Ovary (tissue), 9 donors: ENCODE results near the gene NRXN3. TPM values are rescaled to one million over a fixed set of nuclear protein-coding genes. Genes with fewer than 3 reads are reported as not detected.

Source experiments
- DNase-seq, 5 donors: peaks; one replicate each; pipeline ENCODE4 v3.0.0-alpha.2; 2019 to 2020
- H3K27ac ChIP-seq, 2 donors: fragments of 200-600 bp; one replicate each; pipeline versions ENCODE4 v1.5.1 to v1.8.0; 2019 to 2022
- H3K27me3 ChIP-seq: fragments of 200-600 bp; one replicate; pipeline ENCODE4 v1.8.0; 2022
- H3K36me3 ChIP-seq: fragments of 200-600 bp; sonication (generic); one replicate; pipeline ENCODE4 v1.5.1; 2019
- H3K4me1 ChIP-seq: one replicate; pipeline ENCODE4 v1.8.1; 2013; ENCODE audit warnings: mild to moderate bottlenecking, moderate library complexity; ENCODE audit not compliant: insufficient read depth
- H3K4me3 ChIP-seq: fragments of 200-600 bp; sonication (generic); one replicate; pipeline ENCODE4 v1.5.1; 2017
- H3K9me3 ChIP-seq, 2 donors: fragments of 200-600 bp in 1 of 2; sonication (generic) in 1 of 2; one replicate each; pipeline versions ENCODE4 v1.5.1 to v1.8.1; 2013 to 2019; ENCODE audit warnings: mild to moderate bottlenecking in 1 of 2, moderate library complexity in 1 of 2
- EP300 ChIP-seq: sonication (generic); formaldehyde crosslinking; IDR thresholded peaks from one replicate; pipeline ENCODE4 v1.6.1; 2017; ENCODE audit warnings: antibody characterized with exemption
- POLR2A ChIP-seq: fragments of 450-650 bp; IDR thresholded peaks from one replicate; pipeline ENCODE4 v1.6.1; 2017; ENCODE audit warnings: antibody characterized with exemption, mild to moderate bottlenecking, moderate library complexity
- WGBS, 3 donors: extraction: QIAGEN DNeasy Blood & Tissue Kit in 1 of 3; methylation state at CpG; one replicate each; pipeline versions ENCODE4 v1.1.5 to v1.1.7; 2013 to 2017; 5-methylcytosine and 5-hydroxymethylcytosine counted together
- intact Hi-C, 4 donors: fragments of 100-400 bp; cut with DNase I; formaldehyde crosslinking; loops; one replicate each; pipeline versions ENCODE4 v1.11.0 to v1.15.1; 2022 to 2023
- polyA plus RNA-seq, 2 donors: library from polyadenylated mRNA; stranded (reverse); fragments of 200-250 nt in 1 of 2; fragments of 350-450 nt in 1 of 2; fragmentation: Illumina TruSeq in 1 of 2; extraction: RNeasy Lipid Tissue Mini Kit (QIAGEN cat#74804) in 1 of 2; gene quantifications; one replicate each; pipeline ENCODE4 v1.2.3, GENCODE V29; 2013 to 2014
- total RNA-seq, 7 donors: library from RNA; depleted of rRNA in 2 of 7; stranded (reverse); fragments of >200 nt in 2 of 7; fragmentation: NEBNext Ultra II Directional in 3 of 7; extraction: Animal tissue kit (Norgen Biotek cat#: 25700) in 3 of 7; gene quantifications; one replicate each; pipeline versions ENCODE4 v1.1.0 to v1.2.4, GENCODE V29; 2016 to 2023
- TF ChIP-seq, protein P1 (sequence below), 3 donors: fragments of 450-650 bp in 2 of 3; fragments of 200-600 bp in 1 of 3; IDR thresholded peaks; one replicate each; pipeline versions ENCODE4 v1.5.1 to v1.8.0; 2016 to 2022; ENCODE audit warnings: antibody characterized with exemption in 3 of 3, mild to moderate bottlenecking in 1 of 3
- donor health status: DM: no; HTN: no; CAD: no; lungs with moderate emphysema.
- donor health status: DM: no; HTN: no; CAD: no.
- donor health status: Bipolar disorder and iron deficiency.
- donor health status: DM: yes; HTN: yes; CAD: no.
- donor health status: DM: no; HTN: no; CAD: no.
- donor health status: DM: yes; HTN: yes; CAD: no.

NRXN3 gene
- total and polyA plus RNA-seq, 9 donors: 0.28 to 6.2 (median 0.82) TPM

DNA sequence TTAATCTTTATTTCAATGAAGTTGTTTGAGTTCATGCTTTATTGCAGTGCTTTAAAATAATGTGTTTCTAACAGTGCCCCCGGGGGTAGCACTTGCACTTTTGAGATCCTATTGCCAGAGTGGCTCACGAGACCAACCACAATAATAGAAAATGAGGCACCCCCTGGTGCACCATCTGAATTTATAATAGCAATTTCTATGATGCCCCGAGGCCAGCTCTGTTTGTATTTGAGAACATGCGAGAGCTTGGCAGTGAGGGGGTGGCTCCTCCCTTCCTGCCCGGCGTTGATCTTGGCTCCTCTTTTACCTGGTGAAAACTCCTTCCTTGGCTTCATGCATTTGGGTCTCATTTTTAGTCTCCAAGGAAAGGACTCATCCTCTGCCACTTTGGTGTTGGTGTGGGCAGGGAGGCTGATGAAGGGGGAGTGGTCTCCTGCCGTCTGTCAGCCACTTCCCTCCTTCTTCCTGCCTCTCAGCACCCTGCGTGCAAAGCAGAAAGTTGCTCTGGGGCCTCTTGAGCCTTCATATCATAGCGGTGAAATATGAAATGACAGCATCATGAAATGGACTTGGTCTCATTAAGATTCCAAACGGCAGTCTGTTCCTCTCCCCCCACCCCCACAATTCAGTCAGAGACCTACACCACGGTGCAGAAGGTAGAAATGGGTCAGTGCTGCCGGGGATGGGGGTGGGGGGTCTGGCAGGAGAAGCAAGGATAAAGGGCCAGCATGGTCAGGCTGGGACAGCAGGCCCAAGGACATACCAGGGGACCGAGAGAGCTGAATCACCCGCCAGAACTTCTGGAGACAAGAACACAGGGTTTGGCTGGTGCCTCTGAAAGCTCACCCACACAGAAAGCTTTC, 17.7 kb upstream of the NRXN3 start:
- TF ChIP-seq, protein P1, sequence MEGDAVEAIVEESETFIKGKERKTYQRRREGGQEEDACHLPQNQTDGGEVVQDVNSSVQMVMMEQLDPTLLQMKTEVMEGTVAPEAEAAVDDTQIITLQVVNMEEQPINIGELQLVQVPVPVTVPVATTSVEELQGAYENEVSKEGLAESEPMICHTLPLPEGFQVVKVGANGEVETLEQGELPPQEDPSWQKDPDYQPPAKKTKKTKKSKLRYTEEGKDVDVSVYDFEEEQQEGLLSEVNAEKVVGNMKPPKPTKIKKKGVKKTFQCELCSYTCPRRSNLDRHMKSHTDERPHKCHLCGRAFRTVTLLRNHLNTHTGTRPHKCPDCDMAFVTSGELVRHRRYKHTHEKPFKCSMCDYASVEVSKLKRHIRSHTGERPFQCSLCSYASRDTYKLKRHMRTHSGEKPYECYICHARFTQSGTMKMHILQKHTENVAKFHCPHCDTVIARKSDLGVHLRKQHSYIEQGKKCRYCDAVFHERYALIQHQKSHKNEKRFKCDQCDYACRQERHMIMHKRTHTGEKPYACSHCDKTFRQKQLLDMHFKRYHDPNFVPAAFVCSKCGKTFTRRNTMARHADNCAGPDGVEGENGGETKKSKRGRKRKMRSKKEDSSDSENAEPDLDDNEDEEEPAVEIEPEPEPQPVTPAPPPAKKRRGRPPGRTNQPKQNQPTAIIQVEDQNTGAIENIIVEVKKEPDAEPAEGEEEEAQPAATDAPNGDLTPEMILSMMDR (IDR thresholded peaks at IDR 0.05): no peak
- no peak for TF ChIP-seq EP300
- TF ChIP-seq POLR2A: no peak
- intact Hi-C loops: no loop called here
- DNase-seq: no peak
- Histone ChIP-seq H3K9me3 (no peaks in the 10 kb centered on the region), H3K36me3 (no peaks in the 10 kb centered on the region), H3K4me1 (no peaks in the 10 kb centered on the region), H3K4me3 (no peak overlapping the region), H3K27me3 (no peaks in the 10 kb centered on the region), H3K27ac (no peak overlapping the region)
- WGBS, 3 donors: 37 to 45% (median 43%) methylated on average over 14 of the region's 14 CpGs

DNA sequence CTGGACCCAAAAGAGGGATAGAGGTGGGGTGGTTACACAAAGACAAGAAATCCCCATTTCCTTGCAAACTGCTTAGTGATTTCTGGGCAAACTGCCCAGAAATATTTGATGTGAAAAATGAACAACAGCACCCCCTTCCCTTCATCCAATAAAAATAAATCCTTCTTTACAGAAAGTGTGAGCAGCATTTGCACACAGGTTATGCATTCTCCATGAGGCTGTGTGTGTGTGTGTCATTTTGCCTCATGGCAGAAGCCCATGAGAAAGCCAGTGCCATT, 17.2 kb upstream of the NRXN3 start:
- Histone ChIP-seq H3K27ac (no peak overlapping the region), H3K4me1 (no peaks in the 10 kb centered on the region), H3K27me3 (no peaks in the 10 kb centered on the region), H3K4me3 (no peak overlapping the region), H3K36me3 (no peaks in the 10 kb centered on the region), H3K9me3 (no peaks in the 10 kb centered on the region)
- intact Hi-C loops: no loop called here
- no peak for DNase-seq
- TF ChIP-seq, protein P1 (IDR thresholded peaks at IDR 0.05): no peak
- TF ChIP-seq POLR2A (no peak), EP300 (no peak)

DNA sequence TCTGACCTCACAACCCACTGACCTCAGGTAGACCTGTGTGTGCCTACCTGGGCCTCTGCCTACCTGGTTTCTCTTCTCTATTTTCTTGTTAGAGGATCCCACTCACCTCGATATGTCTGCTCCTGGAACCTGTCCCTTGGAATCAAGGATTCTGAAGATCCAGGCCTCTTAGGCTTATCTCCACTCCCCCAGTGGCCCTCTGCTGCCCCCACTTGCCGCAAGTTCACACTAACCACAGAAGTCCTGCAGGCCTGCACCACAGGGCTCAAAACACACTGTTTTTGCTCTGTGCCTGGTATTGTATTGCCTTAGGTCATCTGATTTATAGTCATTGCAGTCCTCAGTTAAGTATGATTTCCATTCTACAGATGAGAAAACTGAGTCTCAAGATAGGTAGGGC, 15.3 kb upstream of the NRXN3 start:
- Histone ChIP-seq H3K9me3 (no peaks in the 10 kb centered on the region), H3K27ac (no peak overlapping the region), H3K4me1 (no peaks in the 10 kb centered on the region), H3K27me3 (no peaks in the 10 kb centered on the region), H3K36me3 (no peaks in the 10 kb centered on the region), H3K4me3 (no peak overlapping the region)
- intact Hi-C loops: no loop called here
- TF ChIP-seq, protein P1 (IDR thresholded peaks at IDR 0.05): no peak
- TF ChIP-seq EP300 (no peak), POLR2A (no peak)
- DNase-seq: no peak
- WGBS, 3 donors: 46 to 59% (median 57%) methylated on average over 2 of the region's 2 CpGs

DNA sequence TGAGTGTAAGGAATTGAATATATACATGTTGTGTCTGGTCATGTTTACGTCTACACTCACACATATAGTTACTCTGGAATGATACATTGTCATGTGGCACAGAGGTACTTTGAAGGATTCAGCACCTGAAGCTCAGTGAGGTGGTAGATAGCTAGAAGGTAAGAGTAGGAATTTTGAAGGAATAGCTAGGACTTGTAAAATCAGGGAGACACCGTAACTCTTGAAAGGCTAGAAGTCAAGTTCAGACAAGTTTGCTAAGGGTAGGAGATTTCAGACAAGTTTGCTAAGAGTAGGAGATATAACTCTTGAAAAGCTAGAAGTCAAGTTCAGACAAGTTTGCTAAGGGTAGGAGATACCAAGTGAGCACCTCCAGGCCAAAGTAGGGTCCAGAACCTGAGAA, 14.0 kb upstream of the NRXN3 start:
- intact Hi-C loops: no loop called here
- H3K36me3 ChIP-seq: no peaks in the 10 kb centered on the region
- H3K4me3 ChIP-seq: no peak overlapping the region
- H3K27me3 ChIP-seq: no peaks in the 10 kb centered on the region
- no peak overlapping the region for H3K27ac ChIP-seq
- no peak for DNase-seq
- no peaks in the 10 kb centered on the region for H3K9me3 ChIP-seq
- TF ChIP-seq POLR2A: no peak
- TF ChIP-seq EP300: no peak
- TF ChIP-seq, protein P1 (IDR thresholded peaks at IDR 0.05): no peak
- H3K4me1 ChIP-seq: no peaks in the 10 kb centered on the region
- WGBS, 3 donors: 83 to 86% (median 84%) methylated on average over 2 of the region's 2 CpGs
